NB4 (cell line): Measurements from ENCODE around the gene RFC3.

ENCODE experiments used
- CTCF ChIP-seq: IDR thresholded peaks from one replicate; pipeline ENCODE4 v1.5.1; 2012; ENCODE audit warnings: low read depth, low read length
- MAX ChIP-seq: IDR thresholded peaks from 2 replicates; pipeline ENCODE4 v1.6.1; 2011; ENCODE audit warnings: low read depth, low read length
- MYC ChIP-seq: IDR thresholded peaks from 2 replicates; pipeline ENCODE4 v1.6.1; 2011; ENCODE audit warnings: low read depth, low read length
- POLR2A ChIP-seq: IDR thresholded peaks from 2 replicates; pipeline ENCODE4 v1.6.1; 2011; ENCODE audit warnings: mild to moderate bottlenecking; ENCODE audit not compliant: insufficient read length; ENCODE audit errors: extremely low read depth

GRCh38 chr13:33796095-33796494 is 21.9 kb upstream of the RFC3 start:
- TF ChIP-seq CTCF: no peak
- no peak for TF ChIP-seq POLR2A
- no peak for TF ChIP-seq MYC
- TF ChIP-seq MAX: no peak
